Neural cell (in vitro differentiated cells): ENCODE data around the gene RSAD1.

Experiments used
- CTCF ChIP-seq: fragments of 450-650 bp; IDR thresholded peaks from 2 replicates; pipeline ENCODE4 v1.5.1; 2014; ENCODE audit warnings: antibody characterized with exemption, mild to moderate bottlenecking, moderate library complexity; ENCODE audit not compliant: poor library complexity, severe bottlenecking
- REST ChIP-seq: IDR thresholded peaks from 2 replicates; pipeline ENCODE4 v1.6.1; 2012; ENCODE audit warnings: borderline replicate concordance
- TAF1 ChIP-seq: IDR thresholded peaks from 2 replicates; pipeline ENCODE4 v1.6.1; 2012; ENCODE audit warnings: low read depth

- TF ChIP-seq REST (no peak), TAF1 (no peak), CTCF (no peak)
Measured at GRCh38 chr17:50444841-50445715, 33.6 kb upstream of the RSAD1 start.
